ENCODE measurements around the gene SMIM14. TPM values are rescaled to one million over a fixed set of nuclear protein-coding genes. Genes with fewer than 3 reads are reported as not detected.
"Not testable (repeated sequence)": the region's sequence is repeated elsewhere in the genome, so short reads cannot be mapped to it uniquely, and the experiment has no call there.

Gene SMIM14
- total RNA-seq, 1 donor from 2014 or later, result 32.1 TPM

DNA sequence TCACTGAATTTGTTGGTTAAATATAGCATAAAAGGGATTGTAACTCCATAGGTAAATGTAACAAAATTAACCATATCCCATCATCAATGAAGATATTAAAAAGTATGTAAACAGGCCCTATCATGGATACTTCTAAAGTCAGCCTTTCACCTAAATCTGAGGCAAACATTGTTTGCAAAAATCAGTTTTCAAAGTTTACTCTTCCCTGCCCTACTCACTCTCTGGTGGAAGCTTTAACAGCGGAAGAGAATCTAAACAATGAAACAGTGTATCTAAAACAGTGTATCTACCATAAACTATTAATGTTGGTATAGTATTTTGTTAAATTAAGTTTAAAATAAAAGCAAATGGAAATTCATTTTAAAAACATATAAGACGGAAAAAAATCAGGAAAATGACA is 21.1 kb downstream of the SMIM14 start:
- Mint-ChIP-seq H3K4me1 (ENCODE audit: unreplicated experiment) (peaks cover 14% of the 10 kb centered on the region), H3K36me3 (no peaks in the 10 kb centered on the region), H3K4me3 (no peak overlapping the region), H3K27me3 (no peaks in the 10 kb centered on the region), H3K9me3 (no peaks in the 10 kb centered on the region), H3K27ac (no peak overlapping the region)
- no peak for DNase-seq (ENCODE audit: extremely low spot score, unreplicated experiment)
- no peak for TF ChIP-seq CTCF (conservative IDR thresholded peaks at IDR 0.05)

- H3K27me3 Mint-ChIP-seq, result no peaks in the 10 kb centered on the region
- no peaks in the 10 kb centered on the region for H3K9me3 Mint-ChIP-seq
- peaks cover 14% of the 10 kb centered on the region for H3K4me1 Mint-ChIP-seq (ENCODE audit: unreplicated experiment)
- no peak overlapping the region for H3K4me3 Mint-ChIP-seq
- no peak for DNase-seq (ENCODE audit: extremely low spot score, unreplicated experiment)
- no peak for TF ChIP-seq CTCF (conservative IDR thresholded peaks at IDR 0.05)
- no peak overlapping the region for H3K27ac Mint-ChIP-seq
- H3K36me3 Mint-ChIP-seq, result no peaks in the 10 kb centered on the region
Measured at GRCh38 chr4:39616651-39617050, 22.0 kb downstream of the SMIM14 start.

DNA sequence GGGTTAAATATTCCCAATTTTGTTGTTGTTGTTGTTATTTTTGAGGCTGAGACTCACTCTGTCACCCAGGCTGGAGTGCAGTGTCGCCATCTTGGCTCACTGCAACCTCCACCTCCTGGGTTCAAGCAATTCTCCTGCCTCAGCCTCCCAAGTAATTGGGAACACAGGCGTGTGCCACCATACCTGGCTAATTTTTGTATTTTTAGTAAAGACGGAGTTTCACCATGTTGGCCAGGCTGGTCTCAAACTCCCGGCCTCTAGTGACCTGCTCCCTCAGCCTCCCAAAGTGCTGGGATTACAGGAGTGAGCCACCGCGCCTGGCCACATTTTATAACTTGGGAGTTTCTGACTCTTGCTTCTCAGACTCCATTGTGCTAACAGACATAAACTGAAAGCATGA is 22.6 kb downstream of the SMIM14 start:
- H3K9me3 Mint-ChIP-seq; H3K27me3 Mint-ChIP-seq; H3K27ac Mint-ChIP-seq; H3K4me3 Mint-ChIP-seq; DNase-seq (ENCODE audit: extremely low spot score, unreplicated experiment); H3K4me1 Mint-ChIP-seq (ENCODE audit: unreplicated experiment); H3K36me3 Mint-ChIP-seq: not testable (repeated sequence)

DNA sequence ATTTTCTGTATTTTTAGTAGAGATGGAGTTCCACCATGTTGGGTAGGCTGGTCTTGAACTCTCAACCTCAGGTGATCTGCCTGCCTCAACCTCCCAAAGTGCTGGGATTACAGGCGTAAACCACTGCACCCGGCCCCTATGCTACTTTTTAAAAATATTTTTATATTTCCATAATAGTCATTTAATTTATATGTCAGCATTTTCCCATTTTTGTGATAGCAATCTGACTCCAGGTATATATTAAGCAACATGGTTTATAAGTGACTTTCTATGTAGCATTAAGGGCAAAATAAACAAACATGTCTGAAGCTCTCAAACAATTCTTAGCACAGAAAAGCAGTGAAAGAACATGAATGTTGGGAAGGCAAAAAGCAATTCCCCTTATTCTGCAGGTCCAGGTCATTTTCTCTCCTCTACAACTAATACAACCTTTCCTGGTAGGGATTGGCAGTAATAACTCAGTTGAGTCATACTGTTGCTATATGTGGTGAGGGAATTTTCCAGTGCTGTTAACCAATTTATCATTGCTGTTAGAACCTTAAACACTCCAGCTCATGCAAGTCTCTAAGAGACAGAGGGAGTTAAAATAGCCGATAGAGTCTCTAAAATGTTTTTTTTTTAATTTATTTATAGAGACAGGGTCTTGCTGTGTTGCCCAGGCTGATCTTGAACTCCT is 24.0 kb downstream of the SMIM14 start:
- Mint-ChIP-seq H3K36me3 (peaks cover under 1% of the 10 kb centered on the region), H3K27me3 (no peaks in the 10 kb centered on the region), H3K4me3 (no peak overlapping the region), H3K27ac (no peak overlapping the region), H3K4me1 (ENCODE audit: unreplicated experiment) (peaks cover 8% of the 10 kb centered on the region), H3K9me3 (no peaks in the 10 kb centered on the region)
- no peak for TF ChIP-seq CTCF (conservative IDR thresholded peaks at IDR 0.05)
- no peak for DNase-seq (ENCODE audit: extremely low spot score, unreplicated experiment)

- Mint-ChIP-seq H3K4me1 (ENCODE audit: unreplicated experiment) (peaks cover 8% of the 10 kb centered on the region), H3K36me3 (peaks cover 6% of the 10 kb centered on the region), H3K27ac (no peak overlapping the region), H3K27me3 (no peaks in the 10 kb centered on the region), H3K4me3 (no peak overlapping the region), H3K9me3 (no peaks in the 10 kb centered on the region)
- no peak for TF ChIP-seq CTCF (conservative IDR thresholded peaks at IDR 0.05)
- no peak for DNase-seq (ENCODE audit: extremely low spot score, unreplicated experiment)
Measured at GRCh38 chr4:39613093-39613656, 25.5 kb downstream of the SMIM14 start.

DNA sequence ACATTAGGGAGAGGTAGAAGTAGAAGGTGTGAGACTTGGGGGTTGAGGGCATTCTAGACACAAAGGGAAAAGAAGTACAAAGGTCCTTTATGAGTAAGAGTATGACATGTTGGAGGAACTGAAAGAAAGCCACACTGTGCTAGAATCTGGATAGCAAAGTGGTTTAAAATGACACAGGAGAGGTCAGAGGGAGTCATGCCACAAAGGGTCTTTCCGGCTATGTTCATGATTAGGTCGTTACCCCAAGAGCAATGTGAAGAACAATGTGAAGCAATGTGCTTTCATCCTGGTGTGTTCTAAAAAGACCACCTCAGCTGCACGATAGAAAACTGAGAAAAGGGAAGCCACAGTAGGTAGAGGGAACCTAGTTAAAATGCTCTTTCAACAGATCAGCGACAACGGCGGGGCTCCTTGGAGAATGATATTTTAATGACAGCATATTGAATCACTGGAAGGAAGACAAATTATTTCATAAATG is 29.2 kb downstream of the SMIM14 start:
- TF ChIP-seq CTCF (conservative IDR thresholded peaks at IDR 0.05), result no peak
- Mint-ChIP-seq H3K9me3 (peaks cover 5% of the 10 kb centered on the region), H3K27ac (no peak overlapping the region), H3K4me3 (no peak overlapping the region), H3K4me1 (ENCODE audit: unreplicated experiment) (peaks cover 8% of the 10 kb centered on the region), H3K36me3 (peaks cover 19% of the 10 kb centered on the region), H3K27me3 (no peaks in the 10 kb centered on the region)
- DNase-seq (ENCODE audit: extremely low spot score, unreplicated experiment), result no peak
